NB4 (cell line): ENCODE results near the gene CORIN.

Experiments used
- DNase-seq: peaks from one replicate; pipeline ENCODE4 v3.0.0; 2010; ENCODE audit warnings: low read depth
- H3K4me3 ChIP-seq: one replicate; pipeline ENCODE4 v1.5.1; 2011; ENCODE audit warnings: mild to moderate bottlenecking, low read depth, low read length, moderate library complexity
- CTCF ChIP-seq: IDR thresholded peaks from one replicate; pipeline ENCODE4 v1.5.1; 2012; ENCODE audit warnings: low read depth, low read length
- MYC ChIP-seq: IDR thresholded peaks from 2 replicates; pipeline ENCODE4 v1.6.1; 2011; ENCODE audit warnings: low read depth, low read length
- POLR2A ChIP-seq: IDR thresholded peaks from 2 replicates; pipeline ENCODE4 v1.6.1; 2011; ENCODE audit warnings: mild to moderate bottlenecking; ENCODE audit not compliant: insufficient read length; ENCODE audit errors: extremely low read depth
- TF ChIP-seq, protein P1 (sequence below): IDR thresholded peaks from 2 replicates; pipeline ENCODE4 v1.6.1; 2011; ENCODE audit warnings: low read depth, low read length

Gene CORIN

GRCh38 chr4:47830265-47831025 is 7.4 kb downstream of the CORIN start:
- TF ChIP-seq CTCF (no peak), POLR2A (no peak), MYC (no peak)
- TF ChIP-seq, protein P1, sequence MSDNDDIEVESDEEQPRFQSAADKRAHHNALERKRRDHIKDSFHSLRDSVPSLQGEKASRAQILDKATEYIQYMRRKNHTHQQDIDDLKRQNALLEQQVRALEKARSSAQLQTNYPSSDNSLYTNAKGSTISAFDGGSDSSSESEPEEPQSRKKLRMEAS: no peak
- DNase-seq: no peak
- no peak overlapping the region for H3K4me3 ChIP-seq

GRCh38 chr4:47829438-47829837 is 8.4 kb downstream of the CORIN start:
- DNase-seq: no peak

DNA sequence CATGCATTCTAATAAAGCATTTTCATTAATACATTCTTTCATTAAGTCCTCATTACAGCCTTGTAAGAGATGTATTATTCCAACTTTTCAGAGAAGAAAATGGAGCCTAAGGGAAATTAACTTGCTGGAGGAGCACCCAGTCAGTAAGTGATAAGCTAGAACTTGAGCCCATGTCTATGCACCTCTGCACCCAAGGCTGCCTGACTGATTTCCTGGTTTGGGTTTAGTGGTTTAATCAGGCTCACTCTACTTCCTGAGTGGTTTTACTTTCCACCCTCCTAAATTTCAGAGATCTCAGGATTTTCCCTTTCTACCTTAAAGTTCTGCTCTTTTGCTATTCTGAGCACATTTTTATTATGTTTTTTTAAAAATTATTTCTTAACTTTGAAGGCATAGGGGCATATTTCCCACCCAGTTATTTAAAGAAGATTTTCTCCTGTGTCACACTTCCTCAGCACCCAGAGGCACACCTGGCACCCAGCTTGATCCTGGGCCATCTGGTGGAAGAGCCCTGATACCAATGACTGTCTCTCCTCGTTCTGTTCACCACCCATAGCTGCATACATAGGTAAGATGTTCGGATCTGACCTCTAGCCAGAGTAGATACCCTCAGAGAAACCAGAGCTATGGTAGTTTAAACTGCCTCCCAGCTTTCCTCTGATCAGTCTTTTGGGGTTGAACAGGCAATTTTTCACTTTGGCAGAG is 10.4 kb downstream of the CORIN start:
- peak; percentile 49 for DNase-seq

More at GRCh38 chr4:47829438-47829837, 8.4 kb downstream of the CORIN start:
- no peak overlapping the region for H3K4me3 ChIP-seq
- TF ChIP-seq MYC: no peak
- no peak for TF ChIP-seq POLR2A
- TF ChIP-seq, protein P1: no peak
- no peak for TF ChIP-seq CTCF

GRCh38 chr4:47824840-47825239 is 13.0 kb downstream of the CORIN start:
- TF ChIP-seq CTCF (no peak), MYC (no peak), POLR2A (no peak)
- TF ChIP-seq, protein P1: no peak
- no peak overlapping the region for H3K4me3 ChIP-seq
- DNase-seq: no peak

More for the DNA sequence above, 10.4 kb downstream of the CORIN start:
- H3K4me3 ChIP-seq: no peak overlapping the region
- TF ChIP-seq CTCF: no peak
- TF ChIP-seq, protein P1: no peak
- no peak for TF ChIP-seq MYC
- TF ChIP-seq POLR2A: no peak

DNA sequence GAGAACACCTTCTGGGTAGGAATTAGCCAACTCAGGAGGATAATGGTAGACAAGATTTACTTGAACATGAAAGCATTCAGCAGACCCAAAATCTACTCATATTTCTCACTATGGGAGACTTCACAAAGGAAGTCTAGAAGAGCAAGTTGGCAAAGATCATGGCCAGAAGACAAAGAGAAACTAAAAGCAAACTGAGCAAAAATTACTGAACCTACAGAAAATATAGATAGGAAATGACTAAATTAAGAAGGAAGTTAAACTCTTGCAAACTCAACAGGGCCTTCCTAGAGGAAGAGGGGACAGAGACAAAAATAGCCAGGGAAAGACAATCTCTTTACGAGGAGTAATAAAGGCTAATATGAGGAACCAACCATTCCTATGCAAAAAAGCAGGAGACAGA is 18.7 kb downstream of the CORIN start:
- no peak overlapping the region for H3K4me3 ChIP-seq
- no peak for DNase-seq
- TF ChIP-seq, protein P1: no peak
- TF ChIP-seq CTCF: no peak
- TF ChIP-seq MYC: no peak
- TF ChIP-seq POLR2A: no peak
